ENCODE measurements around the gene DNAH8. TPM values are rescaled to one million over a fixed set of nuclear protein-coding genes. Genes with fewer than 3 reads are reported as not detected.

DNAH8 gene
- total and polyA plus RNA-seq, 2 donors (not counting 3 experiments of a cell fraction or from before 2014, with no cell fraction given), result 0.29 to 0.61 TPM

GRCh38 chr6:39063526-39063925, 348.4 kb downstream of the DNAH8 start:
- peaks cover 0 to 4% of the 10 kb centered on the region in 2 experiments for H3K27me3 ChIP-seq (ENCODE audit: control insufficient read depth in 2 of 2, insufficient read depth in 2 of 2, low read length in 2 of 2)
- DNase-seq (ENCODE audit: low read depth, low spot score), result no peak
- no peaks in the 10 kb centered on the region for H4K20me1 ChIP-seq (replicated peaks; ENCODE audit: control insufficient read depth, extremely low read depth, insufficient read depth, low read length)
- H3K4me2 ChIP-seq (ENCODE audit: insufficient read depth, low read length), result no peak overlapping the region
- no peak overlapping the region for H3K9ac ChIP-seq (replicated peaks; ENCODE audit: extremely low read depth, insufficient read depth, low read length)
- ChIA-PET CTCF (no interaction called here), POLR2A (no interaction called here)
- no peaks in the 10 kb centered on the region for H3K9me1 ChIP-seq (replicated peaks; ENCODE audit: control insufficient read depth, extremely low read depth, insufficient read depth, low read length)
- H3K27ac ChIP-seq (ENCODE audit: insufficient read depth, low read depth, low read length), result no peak overlapping the region
- no peak overlapping the region for H2AFZ ChIP-seq (ENCODE audit: low read depth, low read length)
- H3K79me2 ChIP-seq (ENCODE audit: control insufficient read depth, insufficient read depth, low read length), result no peaks in the 10 kb centered on the region
- H3K9me3 ChIP-seq (replicated peaks; ENCODE audit: control insufficient read depth, insufficient read depth, low read length), result no peaks in the 10 kb centered on the region
- TF ChIP-seq POLR2AphosphoS5 (IDR thresholded peaks at IDR 0.05; ENCODE audit: insufficient read depth, low read depth, low read length) (no peak), POLR2A (IDR thresholded peaks at IDR 0.05; ENCODE audit: low read depth, low read length) (no peak)
- intact Hi-C loops (cut with micrococcal nuclease), result no loop called here
- no TSS peak for BruUV-seq (replicated peaks)
- dilution Hi-C loops (cut with MboI; ENCODE audit: extremely low pct_ligation_motif_present, low sequenced_read_pairs), result no loop called here
- no peak overlapping the region for H3K4me3 ChIP-seq (replicated peaks in 1 of 3; ENCODE audit: insufficient read depth in 1 of 3, low read depth in 1 of 3, low read length in 3 of 3)
- H3K4me1 ChIP-seq (ENCODE audit: control insufficient read depth, extremely low read depth, insufficient read depth, low read length), result no peaks in the 10 kb centered on the region
- no peaks in the 10 kb centered on the region for H3K36me3 ChIP-seq (ENCODE audit: control insufficient read depth in 2 of 2, extremely low read depth in 1 of 2, insufficient read depth in 2 of 2, low read length in 2 of 2)
- no peak for FAIRE-seq

GRCh38 chr6:39065561-39065960, 350.4 kb downstream of the DNAH8 start:
- no peak overlapping the region for H3K4me2 ChIP-seq (ENCODE audit: insufficient read depth, low read length)
- H3K9me1 ChIP-seq (replicated peaks; ENCODE audit: control insufficient read depth, extremely low read depth, insufficient read depth, low read length), result no peaks in the 10 kb centered on the region
- H4K20me1 ChIP-seq (replicated peaks; ENCODE audit: control insufficient read depth, extremely low read depth, insufficient read depth, low read length), result no peaks in the 10 kb centered on the region
- intact Hi-C loops (cut with micrococcal nuclease) (no loop called here), dilution Hi-C loops (cut with MboI; ENCODE audit: extremely low pct_ligation_motif_present, low sequenced_read_pairs) (no loop called here)
- H3K4me1 ChIP-seq (ENCODE audit: control insufficient read depth, extremely low read depth, insufficient read depth, low read length), result no peaks in the 10 kb centered on the region
- H3K36me3 ChIP-seq (ENCODE audit: control insufficient read depth in 2 of 2, extremely low read depth in 1 of 2, insufficient read depth in 2 of 2, low read length in 2 of 2), result no peaks in the 10 kb centered on the region
- H3K27me3 ChIP-seq (ENCODE audit: control insufficient read depth in 2 of 2, insufficient read depth in 2 of 2, low read length in 2 of 2), result peaks cover 0 to 4% of the 10 kb centered on the region in 2 experiments
- H3K9me3 ChIP-seq (replicated peaks; ENCODE audit: control insufficient read depth, insufficient read depth, low read length), result no peaks in the 10 kb centered on the region
- H3K27ac ChIP-seq (ENCODE audit: insufficient read depth, low read depth, low read length), result no peak overlapping the region
- CTCF ChIA-PET, result no interaction called here
- POLR2A ChIA-PET, result no interaction called here
- H3K79me2 ChIP-seq (ENCODE audit: control insufficient read depth, insufficient read depth, low read length), result no peaks in the 10 kb centered on the region
- no peak for TF ChIP-seq MYC (IDR thresholded peaks at IDR 0.05; ENCODE audit: low read depth, low read length)
- TF ChIP-seq GATA2 (IDR thresholded peaks at IDR 0.05; ENCODE audit: insufficient read depth, insufficient read length, low read depth, low read length), result no peak
- TF ChIP-seq POLR2AphosphoS5 (IDR thresholded peaks at IDR 0.05; ENCODE audit: insufficient read depth, low read depth, low read length), result no peak
- no peak for TF ChIP-seq JUN (IDR thresholded peaks at IDR 0.05; ENCODE audit: borderline replicate concordance, insufficient read depth, insufficient read length, low read depth)
- TF ChIP-seq FOS (IDR thresholded peaks at IDR 0.05; ENCODE audit: borderline replicate concordance, insufficient read depth, low read length), result no peak
- TF ChIP-seq CTCF (IDR thresholded peaks at IDR 0.05; ENCODE audit: extremely low read depth in 1 of 2, insufficient read depth in 1 of 2, low read depth in 1 of 2, low read length in 2 of 2), result no peak
- TF ChIP-seq MAX (IDR thresholded peaks at IDR 0.05; ENCODE audit: insufficient read depth, insufficient read length), result no peak
- TF ChIP-seq POLR2A (IDR thresholded peaks at IDR 0.05; ENCODE audit: low read depth, low read length), result no peak
- TF ChIP-seq EZH2 (IDR thresholded peaks at IDR 0.05; ENCODE audit: borderline replicate concordance, low read depth, low read length, severe bottlenecking), result no peak
- no peak overlapping the region for H3K9ac ChIP-seq (replicated peaks; ENCODE audit: extremely low read depth, insufficient read depth, low read length)
- no TSS peak for BruUV-seq (replicated peaks)
- H2AFZ ChIP-seq (ENCODE audit: low read depth, low read length), result no peak overlapping the region
- H3K4me3 ChIP-seq (replicated peaks in 1 of 3; ENCODE audit: insufficient read depth in 1 of 3, low read depth in 1 of 3, low read length in 3 of 3), result no peak overlapping the region
- DNase-seq (ENCODE audit: low read depth, low spot score) (no peak), FAIRE-seq (no peak)
